Neuronal stem cell (in vitro differentiated cells): ENCODE measurements around the gene SRCIN1.

Source experiments
- DNase-seq: peaks from one replicate; pipeline ENCODE4 v3.0.0-alpha.2; 2013; ENCODE audit warnings: low spot score
- H2AFZ ChIP-seq: one replicate; pipeline ENCODE4 v1.6.1; 2013; ENCODE audit warnings: mild to moderate bottlenecking, low read length, inconsistent platforms
- H2AK5ac ChIP-seq: 2 replicates; pipeline ENCODE4 v1.6.1; 2013; ENCODE audit warnings: low read depth, mild to moderate bottlenecking, inconsistent platforms, low read length, moderate library complexity, mixed read lengths
- H2BK120ac ChIP-seq: 2 replicates; pipeline ENCODE4 v1.6.1; 2013; ENCODE audit warnings: low read depth, mild to moderate bottlenecking, inconsistent platforms, low read length, moderate library complexity, mixed read lengths
- H2BK12ac ChIP-seq: one replicate; pipeline ENCODE4 v1.6.1; 2013; ENCODE audit warnings: low read length, inconsistent platforms
- H2BK15ac ChIP-seq: 2 replicates; pipeline ENCODE4 v1.6.1; 2013; ENCODE audit warnings: mild to moderate bottlenecking, low read length, inconsistent platforms, mixed read lengths
- H2BK5ac ChIP-seq: one replicate; pipeline ENCODE4 v1.6.1; 2013; ENCODE audit warnings: inconsistent platforms, mild to moderate bottlenecking, low read length, moderate library complexity
- H3K14ac ChIP-seq: one replicate; pipeline ENCODE4 v1.6.1; 2013; ENCODE audit warnings: low read length, inconsistent platforms
- H3K18ac ChIP-seq: 2 replicates; pipeline ENCODE4 v1.6.1; 2013; ENCODE audit warnings: low read length, inconsistent platforms
- H3K23ac ChIP-seq: 2 replicates; pipeline ENCODE4 v1.6.1; 2013; ENCODE audit warnings: low read depth, mild to moderate bottlenecking, mixed read lengths, low read length, inconsistent platforms; ENCODE audit not compliant: poor library complexity
- H3K27ac ChIP-seq: replicated peaks from 3 replicates; pipeline ENCODE4 v1.5.1; 2013; ENCODE audit warnings: low read length, inconsistent platforms
- H3K27me3 ChIP-seq, 3 experiments: 2 replicates each; pipeline ENCODE4 v1.6.1; 2013; ENCODE audit warnings: low read length in 3 of 3, mild to moderate bottlenecking in 2 of 3, inconsistent platforms in 1 of 3, low read depth in 1 of 3, mixed read lengths in 1 of 3, moderate library complexity in 1 of 3; ENCODE audit not compliant: control insufficient read depth in 3 of 3, insufficient read depth in 3 of 3
- H3K36me3 ChIP-seq, 2 donors: replicated peaks in 1 of 2; 2 replicates each; pipeline ENCODE4 v1.6.1; 2013; ENCODE audit warnings: low read length in 2 of 2; ENCODE audit not compliant: control insufficient read depth in 2 of 2, insufficient read depth in 2 of 2
- H3K4ac ChIP-seq: 2 replicates; pipeline ENCODE4 v1.6.1; 2013; ENCODE audit warnings: inconsistent platforms, mild to moderate bottlenecking, low read length, moderate library complexity
- H3K4me1 ChIP-seq, 2 donors: 1 replicate in 1 of 2; 2 replicates in 1 of 2; pipeline ENCODE4 v1.6.1; 2013; ENCODE audit warnings: low read length in 2 of 2, low read depth in 1 of 2; ENCODE audit not compliant: control insufficient read depth in 2 of 2, insufficient read depth in 1 of 2
- H3K4me2 ChIP-seq: one replicate; pipeline ENCODE4 v1.6.1; 2013; ENCODE audit warnings: mild to moderate bottlenecking, low read length, inconsistent platforms; ENCODE audit not compliant: insufficient read depth, poor library complexity, severe bottlenecking
- H3K4me3 ChIP-seq, 2 donors: 2 replicates each; pipeline ENCODE4 v1.5.1; 2013; ENCODE audit warnings: low read length in 2 of 2, mild to moderate bottlenecking in 2 of 2, inconsistent platforms in 1 of 2, moderate library complexity in 1 of 2
- H3K79me1 ChIP-seq: one replicate; pipeline ENCODE4 v1.6.1; 2013; ENCODE audit warnings: low read depth, mild to moderate bottlenecking, inconsistent platforms, low read length, moderate library complexity
- H3K9ac ChIP-seq: one replicate; pipeline ENCODE4 v1.6.1; 2013; ENCODE audit warnings: mild to moderate bottlenecking, low read depth, low read length, inconsistent platforms; ENCODE audit not compliant: poor library complexity
- H3K9me3 ChIP-seq, 2 donors: replicated peaks in 1 of 2; 2 replicates each; pipeline versions ENCODE3 to v1.6.1; 2013; ENCODE audit warnings: low read length in 2 of 2, mild to moderate bottlenecking in 2 of 2, inconsistent platforms in 1 of 2, low read depth in 1 of 2, mixed read lengths in 1 of 2, moderate library complexity in 1 of 2; ENCODE audit not compliant: control insufficient read depth in 2 of 2, insufficient read depth in 1 of 2
- H4K8ac ChIP-seq: one replicate; pipeline ENCODE4 v1.6.1; 2013; ENCODE audit warnings: low read depth, mild to moderate bottlenecking, inconsistent platforms, low read length, moderate library complexity
- H4K91ac ChIP-seq: one replicate; pipeline ENCODE4 v1.6.1; 2013; ENCODE audit warnings: low read length, low read depth, mild to moderate bottlenecking, inconsistent platforms; ENCODE audit not compliant: poor library complexity
- WGBS, 2 donors: extraction: QIAGEN DNeasy Blood & Tissue Kit; methylation state at CpG; one replicate each; pipeline ENCODE4 v1.1.7; 2013; ENCODE audit warnings: missing lambda C conversion rate in 2 of 2, mixed read lengths in 1 of 2; ENCODE audit not compliant: insufficient read length in 2 of 2, insufficient replicate concordance in 1 of 2; ENCODE audit errors: extremely low coverage in 2 of 2; 5-methylcytosine and 5-hydroxymethylcytosine counted together

SRCIN1 gene

DNA sequence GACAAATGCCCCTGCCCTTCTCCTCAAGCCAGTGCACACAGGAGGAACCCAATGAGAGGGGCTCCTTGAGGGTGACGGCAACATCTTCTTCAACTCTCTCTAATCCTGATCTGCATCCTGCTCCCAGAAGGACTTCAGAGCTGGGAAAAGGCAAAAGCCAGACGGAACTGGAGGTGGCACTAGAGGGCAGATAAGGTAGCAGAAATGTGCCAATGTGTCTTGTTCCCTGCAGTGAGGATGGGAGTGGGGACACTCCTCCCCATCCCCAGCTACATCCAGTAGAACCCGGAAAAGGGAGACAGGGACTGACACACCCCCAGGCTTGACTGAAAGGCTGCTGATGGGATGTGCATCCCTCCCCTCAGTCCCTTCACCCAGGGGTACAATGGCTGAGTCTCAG lies 28.5 kb downstream of the SRCIN1 start:
- no peak overlapping the region for H2BK12ac ChIP-seq
- H2BK5ac ChIP-seq, result no peak overlapping the region
- H3K36me3 ChIP-seq, result no peaks in the 10 kb centered on the region
- DNase-seq, result no peak
- H3K4me2 ChIP-seq, result no peak overlapping the region
- peaks cover 23 to 33% of the 10 kb centered on the region in 2 donors for H3K4me1 ChIP-seq
- WGBS, 2 donors, result no CpG with 5 or more reads among the region's 3 CpGs
- no peak overlapping the region for H2AFZ ChIP-seq
- H3K79me1 ChIP-seq, result no peaks in the 10 kb centered on the region
- no peak overlapping the region for H4K91ac ChIP-seq
- H3K4me3 ChIP-seq, result no peak overlapping the region
- no peak overlapping the region for H3K18ac ChIP-seq
- no peak overlapping the region for H4K8ac ChIP-seq
- H3K9me3 ChIP-seq, result no peaks in the 10 kb centered on the region
- no peak overlapping the region for H3K27ac ChIP-seq
- no peak overlapping the region for H2BK15ac ChIP-seq
- H3K14ac ChIP-seq, result no peak overlapping the region
- H3K27me3 ChIP-seq, result peaks cover 0 to 60% (median 8%) of the 10 kb centered on the region in 3 experiments
- H2AK5ac ChIP-seq, result no peak overlapping the region
- H2BK120ac ChIP-seq, result no peak overlapping the region
- H3K9ac ChIP-seq, result no peak overlapping the region
- H3K4ac ChIP-seq, result no peak overlapping the region
- H3K23ac ChIP-seq, result no peak overlapping the region

DNA sequence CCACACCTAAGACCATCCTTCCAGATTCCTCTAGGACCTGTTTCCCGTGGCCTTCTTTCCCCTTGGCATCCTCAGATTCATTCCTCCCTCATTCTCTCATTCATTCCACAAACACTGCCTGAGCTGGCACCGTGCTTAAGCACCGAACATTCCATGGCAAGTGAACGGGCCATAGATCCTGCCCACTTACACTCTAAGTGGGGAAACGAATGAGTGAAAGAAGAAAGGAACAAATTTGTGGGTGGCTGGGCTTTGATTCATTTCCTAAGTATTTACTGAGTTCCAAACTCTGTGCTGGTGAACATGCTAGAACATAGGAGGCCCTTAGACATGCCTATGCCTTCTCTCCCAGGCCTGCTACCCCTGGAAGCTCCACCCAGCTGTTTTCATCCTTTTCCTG lies 30.0 kb downstream of the SRCIN1 start:
- Histone ChIP-seq H3K9me3 (no peaks in the 10 kb centered on the region), H4K8ac (no peak overlapping the region), H2BK5ac (no peak overlapping the region), H3K9ac (no peak overlapping the region), H3K4me1 (peaks cover 29 to 41% of the 10 kb centered on the region in 2 donors), H2BK120ac (no peak overlapping the region), H3K36me3 (no peaks in the 10 kb centered on the region), H3K27me3 (peaks cover 0 to 60% (median 8%) of the 10 kb centered on the region in 3 experiments), H3K79me1 (no peaks in the 10 kb centered on the region), H3K27ac (no peak overlapping the region), H3K4me2 (no peak overlapping the region), H2AK5ac (no peak overlapping the region), H3K14ac (no peak overlapping the region), H4K91ac (no peak overlapping the region), H3K23ac (no peak overlapping the region), H3K4me3 (no peak overlapping the region), H3K4ac (no peak overlapping the region), H2BK15ac (no peak overlapping the region), H2AFZ (no peak overlapping the region), H3K18ac (no peak overlapping the region), H2BK12ac (no peak overlapping the region)
- no peak for DNase-seq
- no CpG with 5 or more reads among the region's 5 CpGs for WGBS, 2 donors

GRCh38 chr17:38574712-38575111 lies 31.0 kb downstream of the SRCIN1 start:
- peaks cover 0 to 52% (median 8%) of the 10 kb centered on the region in 3 experiments for H3K27me3 ChIP-seq
- no peaks in the 10 kb centered on the region for H3K79me1 ChIP-seq
- no peaks in the 10 kb centered on the region for H3K36me3 ChIP-seq
- no peak overlapping the region for H3K14ac ChIP-seq
- no peak overlapping the region for H2BK120ac ChIP-seq
- H2BK15ac ChIP-seq, result no peak overlapping the region
- no peak overlapping the region for H3K4me3 ChIP-seq
- no peak overlapping the region for H2BK12ac ChIP-seq
- H2AK5ac ChIP-seq, result peak overlapping the region; percentile 22
- no peak overlapping the region for H4K91ac ChIP-seq
- H3K9me3 ChIP-seq, result no peaks in the 10 kb centered on the region
- H3K9ac ChIP-seq, result no peak overlapping the region
- no peak overlapping the region for H2AFZ ChIP-seq
- no peak overlapping the region for H3K18ac ChIP-seq
- H3K27ac ChIP-seq, result no peak overlapping the region
- H3K23ac ChIP-seq, result no peak overlapping the region
- H3K4me1 ChIP-seq, result peaks cover 27 to 36% of the 10 kb centered on the region in 2 donors
- no peak overlapping the region for H2BK5ac ChIP-seq
- WGBS, 2 donors, result no CpG with 5 or more reads among the region's 13 CpGs
- DNase-seq, result no peak
- H3K4me2 ChIP-seq, result no peak overlapping the region
- no peak overlapping the region for H4K8ac ChIP-seq
- H3K4ac ChIP-seq, result no peak overlapping the region

DNA sequence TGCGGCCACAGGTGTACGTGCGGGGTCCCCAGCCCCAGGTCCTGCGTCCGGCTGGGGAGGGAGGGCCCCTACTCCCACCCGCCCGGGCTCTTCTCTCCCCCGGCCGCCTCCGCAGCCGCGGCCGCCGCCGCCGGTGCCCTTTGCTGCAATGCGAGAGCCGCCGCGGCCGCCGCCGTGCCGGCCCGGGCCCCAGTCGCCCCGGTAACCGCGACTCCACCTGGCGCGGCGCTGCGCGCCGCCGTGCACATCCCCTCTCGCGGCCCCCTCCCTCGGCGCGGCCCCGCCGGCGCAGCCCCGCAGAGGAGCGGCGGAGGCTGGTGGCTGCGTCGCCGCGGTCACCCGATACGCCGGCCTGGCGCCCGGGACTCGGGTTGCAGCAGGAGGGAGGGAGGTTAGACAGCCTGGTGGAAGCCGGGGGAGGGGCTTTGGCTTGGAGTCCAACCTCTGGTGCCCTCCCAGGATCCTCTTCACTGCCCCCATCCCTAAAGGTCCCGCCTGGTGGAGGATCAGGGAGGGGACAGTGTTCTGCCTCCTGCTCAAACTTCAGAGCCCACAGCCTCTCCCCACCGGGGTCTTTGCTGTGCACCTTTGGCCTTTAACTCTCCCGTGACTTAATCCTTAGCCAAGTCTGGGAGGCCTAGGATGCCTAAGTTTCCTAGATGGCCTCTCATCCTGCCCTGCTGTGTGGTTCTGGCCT lies 32.9 kb downstream of the SRCIN1 start:
- peaks cover 0 to 35% (median 8%) of the 10 kb centered on the region in 3 experiments for H3K27me3 ChIP-seq
- no peak overlapping the region for H4K8ac ChIP-seq
- no peak overlapping the region for H2BK120ac ChIP-seq
- H3K18ac ChIP-seq, result no peak overlapping the region
- H3K36me3 ChIP-seq, result no peaks in the 10 kb centered on the region
- peak overlapping the region; percentile 25 to 65 for H3K4me3 ChIP-seq
- H2BK15ac ChIP-seq, result no peak overlapping the region
- peak overlapping the region; percentile 34 for H3K9ac ChIP-seq
- H2AK5ac ChIP-seq, result peak overlapping the region; percentile 56
- H4K91ac ChIP-seq, result no peak overlapping the region
- H3K23ac ChIP-seq, result no peak overlapping the region
- no CpG with 5 or more reads among the region's 61 CpGs for WGBS, 2 donors
- peak overlapping the region; percentile 66 for H3K4me2 ChIP-seq
- H2BK12ac ChIP-seq, result no peak overlapping the region
- no peak overlapping the region for H3K14ac ChIP-seq
- no peak overlapping the region for H2BK5ac ChIP-seq
- no peaks in the 10 kb centered on the region for H3K9me3 ChIP-seq
- peak; percentile 77 for DNase-seq
- peaks cover 14 to 27% of the 10 kb centered on the region in 2 donors for H3K4me1 ChIP-seq
- H2AFZ ChIP-seq, result peak overlapping the region; percentile 36
- H3K4ac ChIP-seq, result no peak overlapping the region
- no peak overlapping the region for H3K27ac ChIP-seq
- H3K79me1 ChIP-seq, result no peaks in the 10 kb centered on the region
